ENCODE data around the gene PLEKHG4B.

Gene PLEKHG4B, protein sequence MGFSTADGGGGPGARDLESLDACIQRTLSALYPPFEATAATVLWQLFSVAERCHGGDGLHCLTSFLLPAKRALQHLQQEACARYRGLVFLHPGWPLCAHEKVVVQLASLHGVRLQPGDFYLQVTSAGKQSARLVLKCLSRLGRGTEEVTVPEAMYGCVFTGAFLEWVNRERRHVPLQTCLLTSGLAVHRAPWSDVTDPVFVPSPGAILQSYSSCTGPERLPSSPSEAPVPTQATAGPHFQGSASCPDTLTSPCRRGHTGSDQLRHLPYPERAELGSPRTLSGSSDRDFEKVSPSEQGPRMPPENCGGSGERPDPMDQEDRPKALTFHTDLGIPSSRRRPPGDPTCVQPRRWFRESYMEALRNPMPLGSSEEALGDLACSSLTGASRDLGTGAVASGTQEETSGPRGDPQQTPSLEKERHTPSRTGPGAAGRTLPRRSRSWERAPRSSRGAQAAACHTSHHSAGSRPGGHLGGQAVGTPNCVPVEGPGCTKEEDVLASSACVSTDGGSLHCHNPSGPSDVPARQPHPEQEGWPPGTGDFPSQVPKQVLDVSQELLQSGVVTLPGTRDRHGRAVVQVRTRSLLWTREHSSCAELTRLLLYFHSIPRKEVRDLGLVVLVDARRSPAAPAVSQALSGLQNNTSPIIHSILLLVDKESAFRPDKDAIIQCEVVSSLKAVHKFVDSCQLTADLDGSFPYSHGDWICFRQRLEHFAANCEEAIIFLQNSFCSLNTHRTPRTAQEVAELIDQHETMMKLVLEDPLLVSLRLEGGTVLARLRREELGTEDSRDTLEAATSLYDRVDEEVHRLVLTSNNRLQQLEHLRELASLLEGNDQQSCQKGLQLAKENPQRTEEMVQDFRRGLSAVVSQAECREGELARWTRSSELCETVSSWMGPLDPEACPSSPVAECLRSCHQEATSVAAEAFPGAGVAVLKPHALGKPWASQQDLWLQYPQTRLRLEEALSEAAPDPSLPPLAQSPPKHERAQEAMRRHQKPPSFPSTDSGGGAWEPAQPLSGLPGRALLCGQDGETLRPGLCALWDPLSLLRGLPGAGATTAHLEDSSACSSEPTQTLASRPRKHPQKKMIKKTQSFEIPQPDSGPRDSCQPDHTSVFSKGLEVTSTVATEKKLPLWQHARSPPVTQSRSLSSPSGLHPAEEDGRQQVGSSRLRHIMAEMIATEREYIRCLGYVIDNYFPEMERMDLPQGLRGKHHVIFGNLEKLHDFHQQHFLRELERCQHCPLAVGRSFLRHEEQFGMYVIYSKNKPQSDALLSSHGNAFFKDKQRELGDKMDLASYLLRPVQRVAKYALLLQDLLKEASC (N-terminal part only)

DNA sequence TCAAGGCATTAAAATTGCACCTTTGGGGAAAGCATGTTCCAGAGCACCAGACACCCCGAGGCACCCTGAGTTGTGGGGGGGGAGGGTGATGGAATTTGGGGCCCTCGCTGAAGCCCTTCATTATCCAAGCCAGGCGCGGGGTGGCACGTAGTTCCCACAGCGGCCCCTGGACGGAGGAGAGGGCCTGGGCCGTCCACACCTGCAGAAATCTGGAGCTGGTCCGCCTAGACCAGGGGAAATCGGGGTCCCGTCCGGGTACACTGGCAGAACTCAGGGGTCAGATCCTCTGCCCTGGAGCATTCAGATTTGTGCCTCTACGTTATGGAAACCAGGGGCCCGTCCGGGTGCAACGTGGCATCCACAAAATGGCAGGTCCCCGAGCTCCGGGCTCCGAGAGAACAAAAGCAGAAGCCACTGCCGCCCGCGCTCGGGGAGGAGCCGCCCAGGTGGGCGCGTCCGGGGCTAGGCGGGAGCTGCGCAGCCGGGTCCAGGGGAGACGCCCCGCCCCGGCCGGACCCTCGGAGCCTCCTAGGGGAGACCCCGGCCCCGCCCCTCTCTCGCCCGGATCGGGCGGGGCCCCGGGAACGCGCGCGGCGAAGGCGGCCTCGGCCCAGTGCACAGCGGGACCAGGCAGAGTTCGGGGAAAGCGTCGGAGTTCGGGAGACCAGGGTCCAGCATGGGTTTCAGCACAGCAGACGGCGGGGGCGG lies at the start of gene PLEKHG4B:
Gene PLEKHG4B (plus strand): TSS at position 613 of the 708 bp plus-strand sequence. CDS start 64 bp downstream, at position 677.
- TF ChIP-seq RAD21 (IDR thresholded peaks at IDR 0.05; ENCODE audit: low read depth) (no peak), YY1 (IDR thresholded peaks at IDR 0.05; ENCODE audit: low read depth) (peak; percentile 79), MAX (IDR thresholded peaks at IDR 0.05) (peak; percentile 52), ZBTB7A (IDR thresholded peaks at IDR 0.05; ENCODE audit: low read depth) (peak; percentile 87; the same call in 1 of the 2 replicates), TAF1 (IDR thresholded peaks at IDR 0.05; ENCODE audit: low read depth) (peak; percentile 64), CREB1 (IDR thresholded peaks at IDR 0.05; ENCODE audit: low read depth) (no peak), FOXM1 (IDR thresholded peaks at IDR 0.05; ENCODE audit: borderline replicate concordance, low read depth) (no peak), EGR1 (IDR thresholded peaks at IDR 0.05) (no peak)

DNA sequence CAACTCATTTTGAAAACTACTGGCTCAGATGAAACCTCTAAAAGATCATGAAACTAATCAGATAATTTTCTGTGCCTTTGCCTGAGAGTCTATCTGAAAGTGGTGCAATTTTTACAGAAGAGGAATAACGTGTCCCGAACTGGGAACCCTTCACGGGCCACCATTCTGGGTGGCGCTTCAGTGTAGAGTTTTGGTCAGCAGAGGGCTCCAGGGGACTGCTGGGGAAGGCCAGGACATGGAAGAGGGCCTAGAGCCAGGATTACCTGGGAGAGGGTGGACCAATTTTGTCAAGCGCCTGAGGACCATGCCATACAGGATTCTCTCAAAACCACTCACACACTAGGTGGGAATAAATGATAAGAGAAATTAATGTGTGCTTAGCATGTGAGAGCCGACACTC lies 49.7 kb upstream of the PLEKHG4B start:
- no peak for TF ChIP-seq FOXM1 (IDR thresholded peaks at IDR 0.05; ENCODE audit: borderline replicate concordance, low read depth)
- peak; percentile 92 for TF ChIP-seq RAD21 (IDR thresholded peaks at IDR 0.05; ENCODE audit: low read depth)

DNA sequence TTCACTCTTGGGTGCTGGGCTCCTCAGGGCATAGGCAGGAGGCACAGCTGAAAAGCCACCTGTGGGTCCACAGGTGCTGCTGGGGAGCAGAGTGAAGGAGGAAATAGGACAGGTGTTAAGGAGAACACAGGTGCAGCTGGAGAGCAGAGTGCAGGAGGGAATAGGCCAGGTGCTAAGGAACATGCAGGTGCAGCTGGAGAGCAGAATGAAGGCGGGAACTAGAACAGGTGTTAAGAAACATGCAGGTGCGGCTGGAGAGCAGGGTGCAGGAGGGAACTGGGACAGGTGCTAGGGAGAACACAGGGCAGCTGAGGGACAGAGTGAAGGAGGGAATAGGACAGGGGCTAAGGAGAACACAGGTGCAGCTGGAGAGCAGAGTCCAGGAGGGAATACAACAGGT lies 43.8 kb upstream of the PLEKHG4B start:
- no peak for TF ChIP-seq YY1 (IDR thresholded peaks at IDR 0.05; ENCODE audit: low read depth)
- peak; percentile 88 for TF ChIP-seq MAX (IDR thresholded peaks at IDR 0.05)
- TF ChIP-seq TCF12 (IDR thresholded peaks at IDR 0.05; ENCODE audit: low read depth) = peak; percentile 93

- no peak for TF ChIP-seq REST (IDR thresholded peaks at IDR 0.05; ENCODE audit: low read depth)
- TF ChIP-seq FOXM1 (IDR thresholded peaks at IDR 0.05; ENCODE audit: borderline replicate concordance, low read depth) = no peak
- TF ChIP-seq EP300 (IDR thresholded peaks at IDR 0.05; ENCODE audit: borderline replicate concordance) = no peak
- no peak for TF ChIP-seq TAF1 (IDR thresholded peaks at IDR 0.05; ENCODE audit: low read depth)
- no peak for TF ChIP-seq CEBPB (IDR thresholded peaks at IDR 0.05)
- no peak for TF ChIP-seq RAD21 (IDR thresholded peaks at IDR 0.05; ENCODE audit: low read depth)
- TF ChIP-seq ZBTB7A (IDR thresholded peaks at IDR 0.05; ENCODE audit: low read depth) = no peak
- TF ChIP-seq TEAD4 (IDR thresholded peaks at IDR 0.05) = no peak
- no peak for TF ChIP-seq EGR1 (IDR thresholded peaks at IDR 0.05)
- TF ChIP-seq NFIC (IDR thresholded peaks at IDR 0.05) = no peak
- TF ChIP-seq, protein P1, sequence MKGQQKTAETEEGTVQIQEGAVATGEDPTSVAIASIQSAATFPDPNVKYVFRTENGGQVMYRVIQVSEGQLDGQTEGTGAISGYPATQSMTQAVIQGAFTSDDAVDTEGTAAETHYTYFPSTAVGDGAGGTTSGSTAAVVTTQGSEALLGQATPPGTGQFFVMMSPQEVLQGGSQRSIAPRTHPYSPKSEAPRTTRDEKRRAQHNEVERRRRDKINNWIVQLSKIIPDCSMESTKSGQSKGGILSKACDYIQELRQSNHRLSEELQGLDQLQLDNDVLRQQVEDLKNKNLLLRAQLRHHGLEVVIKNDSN (IDR thresholded peaks at IDR 0.05) = no peak
- no peak for TF ChIP-seq TCF12 (IDR thresholded peaks at IDR 0.05; ENCODE audit: low read depth)
- TF ChIP-seq YY1 (IDR thresholded peaks at IDR 0.05; ENCODE audit: low read depth) = no peak
- TF ChIP-seq CREB1 (IDR thresholded peaks at IDR 0.05; ENCODE audit: low read depth) = no peak
- TF ChIP-seq MAX (IDR thresholded peaks at IDR 0.05) = no peak
Measured at GRCh38 chr5:49953-50544, 41.9 kb upstream of the PLEKHG4B start.

DNA sequence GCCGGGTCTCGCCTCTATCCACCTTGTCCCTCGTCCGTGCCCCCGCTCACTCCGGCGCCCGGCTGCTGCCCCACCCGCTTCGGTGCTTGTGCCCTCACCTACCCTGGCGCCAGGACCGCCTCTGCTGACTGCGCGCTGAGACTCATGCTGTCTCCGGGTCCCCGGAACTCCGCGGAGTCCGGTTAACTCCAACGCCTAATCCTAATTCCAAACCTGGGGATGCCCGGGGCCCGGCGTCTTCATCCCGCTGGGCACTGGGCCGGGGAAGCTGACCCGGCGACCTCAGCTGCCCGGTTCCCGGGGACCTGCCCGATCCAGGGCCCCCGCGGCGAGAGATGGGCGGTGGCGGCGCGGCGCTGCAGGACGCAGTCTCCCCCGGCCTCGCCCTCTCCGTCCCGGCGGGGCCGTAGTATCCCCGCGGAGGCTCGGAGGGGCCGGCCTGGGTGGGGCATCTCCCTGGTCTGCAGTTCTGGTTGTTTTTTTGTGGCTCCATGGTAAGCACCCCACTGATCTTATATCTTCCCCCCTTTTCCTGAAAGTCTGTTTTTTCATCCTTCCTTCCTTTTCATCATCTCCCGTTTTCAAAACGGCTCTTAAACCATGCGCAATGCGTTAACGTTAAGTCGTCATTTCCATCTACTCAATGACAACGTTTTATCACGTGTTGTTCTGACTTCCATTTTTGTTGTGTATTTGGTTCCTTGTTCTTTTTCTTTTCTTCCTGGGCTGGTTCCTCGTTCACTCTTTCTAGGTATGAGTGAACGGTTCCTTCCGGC lies 41.1 kb upstream of the PLEKHG4B start:
- TF ChIP-seq TAF1 (IDR thresholded peaks at IDR 0.05; ENCODE audit: low read depth) (no peak), NFIC (IDR thresholded peaks at IDR 0.05) (no peak), REST (IDR thresholded peaks at IDR 0.05; ENCODE audit: low read depth) (no peak), CEBPB (IDR thresholded peaks at IDR 0.05) (no peak), FOXM1 (IDR thresholded peaks at IDR 0.05; ENCODE audit: borderline replicate concordance, low read depth) (no peak)

All from Ishikawa (cell line).